WERI-Rb-1 (cell line): ENCODE data around the gene AFF2.

Source experiments
- DNase-seq: peaks from one replicate; pipeline ENCODE4 v3.0.0-alpha.2; 2020
- H3K27ac ChIP-seq: fragments of 250-450 bp; sonication (Bioruptor Pico); 2 replicates; pipeline ENCODE4 v1.5.1; 2020; ENCODE audit warnings: mild to moderate bottlenecking, moderate library complexity
- H3K27me3 ChIP-seq: fragments of 250-450 bp; sonication (Bioruptor Pico); 2 replicates; pipeline ENCODE4 v1.5.1; 2021; ENCODE audit warnings: mild to moderate bottlenecking, low read depth, moderate library complexity; ENCODE audit not compliant: insufficient read depth, severe bottlenecking
- H3K36me3 ChIP-seq: fragments of 250-450 bp; sonication (Bioruptor Pico); 2 replicates; pipeline ENCODE4 v1.5.1; 2020; ENCODE audit warnings: mild to moderate bottlenecking, moderate library complexity
- H3K4me3 ChIP-seq: 2 replicates; pipeline ENCODE4 v1.5.1; 2011; ENCODE audit warnings: low read depth, mild to moderate bottlenecking, control low read depth, low read length
- H3K9me3 ChIP-seq: fragments of 250-450 bp; sonication (Bioruptor Pico); 2 replicates; pipeline ENCODE4 v1.5.1; 2021; ENCODE audit warnings: mild to moderate bottlenecking, moderate library complexity; ENCODE audit not compliant: severe bottlenecking
- TF ChIP-seq, protein P1 (sequence below): IDR thresholded peaks from 2 replicates; pipeline ENCODE4 v1.5.1; 2011; ENCODE audit warnings: low read depth, mild to moderate bottlenecking, control low read depth, inconsistent platforms, low read length

Gene AFF2

DNA sequence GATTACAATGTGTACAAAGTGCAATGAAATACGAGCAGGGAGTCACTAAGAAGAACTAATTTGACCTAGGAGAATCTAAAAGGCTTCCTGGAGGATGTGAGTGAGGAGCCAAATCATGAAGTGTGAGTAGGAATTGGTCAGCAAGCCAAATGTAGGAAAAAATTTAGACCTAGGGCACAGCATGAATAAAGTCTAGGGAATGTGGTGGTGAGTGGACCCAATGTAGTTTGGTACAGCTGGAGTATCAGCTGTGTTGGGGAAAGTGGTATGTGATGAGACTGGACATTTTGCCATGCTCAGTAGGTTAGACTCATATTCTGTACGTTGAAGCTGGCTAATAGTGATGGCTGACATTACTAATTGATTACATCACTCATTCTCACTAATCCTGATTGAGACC lies 191.0 kb downstream of the AFF2 start:
- no peaks in the 10 kb centered on the region for H3K36me3 ChIP-seq
- DNase-seq, result no peak
- no peaks in the 10 kb centered on the region for H3K9me3 ChIP-seq
- TF ChIP-seq, protein P1, sequence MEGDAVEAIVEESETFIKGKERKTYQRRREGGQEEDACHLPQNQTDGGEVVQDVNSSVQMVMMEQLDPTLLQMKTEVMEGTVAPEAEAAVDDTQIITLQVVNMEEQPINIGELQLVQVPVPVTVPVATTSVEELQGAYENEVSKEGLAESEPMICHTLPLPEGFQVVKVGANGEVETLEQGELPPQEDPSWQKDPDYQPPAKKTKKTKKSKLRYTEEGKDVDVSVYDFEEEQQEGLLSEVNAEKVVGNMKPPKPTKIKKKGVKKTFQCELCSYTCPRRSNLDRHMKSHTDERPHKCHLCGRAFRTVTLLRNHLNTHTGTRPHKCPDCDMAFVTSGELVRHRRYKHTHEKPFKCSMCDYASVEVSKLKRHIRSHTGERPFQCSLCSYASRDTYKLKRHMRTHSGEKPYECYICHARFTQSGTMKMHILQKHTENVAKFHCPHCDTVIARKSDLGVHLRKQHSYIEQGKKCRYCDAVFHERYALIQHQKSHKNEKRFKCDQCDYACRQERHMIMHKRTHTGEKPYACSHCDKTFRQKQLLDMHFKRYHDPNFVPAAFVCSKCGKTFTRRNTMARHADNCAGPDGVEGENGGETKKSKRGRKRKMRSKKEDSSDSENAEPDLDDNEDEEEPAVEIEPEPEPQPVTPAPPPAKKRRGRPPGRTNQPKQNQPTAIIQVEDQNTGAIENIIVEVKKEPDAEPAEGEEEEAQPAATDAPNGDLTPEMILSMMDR, result no peak
- H3K27me3 ChIP-seq, result no peaks in the 10 kb centered on the region
- H3K4me3 ChIP-seq, result no peak overlapping the region
- no peak overlapping the region for H3K27ac ChIP-seq

DNA sequence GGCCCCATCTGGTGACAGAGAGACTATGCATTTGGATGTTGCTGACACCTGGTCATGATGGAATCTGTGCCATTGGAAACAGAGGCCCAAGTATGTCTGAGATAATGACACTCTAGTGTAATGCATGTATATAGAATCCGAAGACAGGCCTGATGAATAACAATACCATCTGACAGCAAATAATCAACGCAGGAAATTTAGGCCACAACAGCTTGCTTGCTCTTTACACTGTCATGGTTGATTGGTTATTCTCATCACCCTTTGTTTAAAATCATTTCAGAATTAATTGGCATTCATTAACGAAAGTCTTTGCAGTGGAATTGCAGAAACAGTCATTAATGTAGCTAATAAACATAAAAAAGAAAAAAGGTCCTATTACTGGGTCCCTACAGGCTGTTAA lies 194.8 kb downstream of the AFF2 start:
- Histone ChIP-seq H3K36me3 (no peaks in the 10 kb centered on the region), H3K9me3 (no peaks in the 10 kb centered on the region), H3K4me3 (no peak overlapping the region), H3K27ac (no peak overlapping the region), H3K27me3 (no peaks in the 10 kb centered on the region)
- DNase-seq, result no peak
- TF ChIP-seq, protein P1, result no peak

DNA sequence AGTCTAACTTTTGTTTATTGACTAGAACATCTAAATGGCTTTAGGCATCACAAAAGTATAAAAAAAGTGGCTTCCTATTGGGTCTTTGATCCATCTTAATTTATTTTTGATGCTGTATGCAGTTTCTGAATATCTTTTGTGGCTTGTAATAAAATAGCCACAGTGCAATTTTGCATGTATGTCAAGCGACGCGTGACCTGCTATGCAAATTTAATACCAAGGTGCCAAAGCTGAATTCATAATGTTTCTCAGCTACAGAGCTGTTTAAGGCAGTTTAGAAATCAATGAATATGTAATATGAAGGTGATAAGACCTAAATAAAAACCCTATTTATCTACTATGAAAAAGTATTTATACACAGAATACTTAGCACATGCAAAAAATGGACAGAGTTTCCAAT lies 197.8 kb downstream of the AFF2 start:
- Histone ChIP-seq H3K9me3 (no peaks in the 10 kb centered on the region), H3K27me3 (no peaks in the 10 kb centered on the region), H3K4me3 (no peak overlapping the region), H3K36me3 (no peaks in the 10 kb centered on the region), H3K27ac (no peak overlapping the region)
- TF ChIP-seq, protein P1, result no peak
- DNase-seq, result no peak

DNA sequence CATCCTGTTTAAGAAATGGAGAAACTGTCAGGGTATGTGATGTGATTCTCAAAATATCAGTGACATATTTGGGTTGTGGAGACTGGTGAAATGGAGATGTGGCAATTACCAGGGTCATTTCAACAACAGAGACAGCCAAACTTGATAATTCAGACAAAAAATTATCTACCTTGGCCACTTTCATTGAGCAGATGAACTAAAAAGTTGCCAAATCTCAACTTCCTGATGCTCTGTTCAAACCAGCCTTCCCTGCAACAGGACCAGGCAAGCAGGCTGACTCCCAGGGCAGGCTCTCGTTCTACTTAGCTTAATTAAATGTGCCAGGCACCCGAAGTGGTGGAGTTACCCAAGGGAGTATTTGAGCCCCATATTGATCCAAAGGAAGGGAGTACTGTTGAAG lies 199.6 kb downstream of the AFF2 start:
- Histone ChIP-seq H3K9me3 (no peaks in the 10 kb centered on the region), H3K27me3 (no peaks in the 10 kb centered on the region), H3K27ac (no peak overlapping the region), H3K36me3 (no peaks in the 10 kb centered on the region), H3K4me3 (no peak overlapping the region)
- DNase-seq, result no peak
- TF ChIP-seq, protein P1, result no peak

DNA sequence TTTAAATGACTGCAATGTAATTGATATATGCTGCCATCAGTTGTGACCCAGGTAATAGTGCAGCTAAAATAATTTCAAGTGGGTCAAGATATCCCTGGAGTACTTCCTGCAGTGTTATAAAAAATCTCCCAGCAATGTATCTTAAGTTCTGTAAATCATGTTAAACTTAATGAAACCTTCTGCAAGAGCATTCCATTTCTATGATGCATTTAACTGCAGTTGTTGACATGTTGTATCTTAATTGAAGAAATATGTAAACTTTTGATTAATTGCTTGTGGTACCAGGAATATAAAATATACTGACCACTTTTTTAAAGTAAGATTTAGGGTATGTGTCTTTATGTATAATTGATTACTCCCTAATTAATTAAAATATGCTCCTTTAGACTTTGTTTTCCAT lies 213.6 kb downstream of the AFF2 start:
- H3K9me3 ChIP-seq, result no peaks in the 10 kb centered on the region
- TF ChIP-seq, protein P1, result no peak
- no peak overlapping the region for H3K4me3 ChIP-seq
- H3K36me3 ChIP-seq, result no peaks in the 10 kb centered on the region
- H3K27me3 ChIP-seq, result no peaks in the 10 kb centered on the region
- H3K27ac ChIP-seq, result no peak overlapping the region
- no peak for DNase-seq

DNA sequence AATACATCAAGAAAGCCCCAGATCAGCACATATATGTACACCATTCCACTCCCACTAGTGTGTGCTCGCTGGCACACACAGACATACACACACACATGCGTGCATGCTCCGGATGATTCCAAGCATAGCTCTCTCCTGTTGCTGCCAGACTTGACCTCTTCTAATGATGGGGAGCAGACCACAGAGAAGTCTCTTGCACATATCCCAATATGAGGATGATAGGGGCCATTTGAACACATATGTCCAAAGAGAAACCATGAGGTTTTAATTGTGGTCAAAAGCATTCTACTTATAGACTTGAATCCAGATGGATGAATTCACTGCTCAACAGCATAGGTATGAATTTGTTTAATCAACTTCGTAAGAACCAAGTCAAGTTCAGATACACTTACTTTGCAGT lies 214.9 kb downstream of the AFF2 start:
- TF ChIP-seq, protein P1, result no peak
- Histone ChIP-seq H3K4me3 (no peak overlapping the region), H3K27me3 (no peaks in the 10 kb centered on the region), H3K27ac (no peak overlapping the region), H3K9me3 (no peaks in the 10 kb centered on the region), H3K36me3 (no peaks in the 10 kb centered on the region)
- DNase-seq, result no peak
